Central memory CD8-positive, alpha-beta T cell (primary cell): ENCODE data around the gene HAP1.

Experiments
- ATAC-seq: fragments of 150-1000 bp; cut with Tn5 transposase; replicated peaks from 2 replicates; pipeline ENCODE4 v1.10.0; 2022; ENCODE audit warnings: mild to moderate bottlenecking, moderate FRiP score, moderate number of reproducible peaks; ENCODE audit not compliant: poor library complexity, severe bottlenecking; ENCODE audit errors: extremely low read depth
- DNase-seq, 2 donors: peaks; one replicate each; pipeline ENCODE4 v3.0.0; 2021; ENCODE audit warnings: low spot score in 2 of 2
- H3K27ac Mint-ChIP-seq: one replicate; pipeline ENCODE4 v1.8.0; 2022; ENCODE audit warnings: low read depth, mild to moderate bottlenecking, moderate library complexity, mixed read lengths
- H3K27me3 Mint-ChIP-seq: one replicate; pipeline ENCODE4 v1.8.0; 2022; ENCODE audit warnings: mixed read lengths
- H3K36me3 Mint-ChIP-seq: one replicate; pipeline ENCODE4 v1.8.0; 2022; ENCODE audit warnings: mild to moderate bottlenecking, moderate library complexity, mixed read lengths; ENCODE audit not compliant: insufficient read depth
- H3K4me1 Mint-ChIP-seq: one replicate; pipeline ENCODE4 v1.8.0; 2022; ENCODE audit warnings: mixed read lengths
- H3K4me3 Mint-ChIP-seq: one replicate; pipeline ENCODE4 v1.8.0; 2022; ENCODE audit warnings: mild to moderate bottlenecking, moderate library complexity, mixed read lengths
- H3K9me3 Mint-ChIP-seq: one replicate; pipeline ENCODE4 v1.8.0; 2022; ENCODE audit warnings: mixed read lengths

The HAP1 gene

GRCh38 chr17:41754066-41754465, 19.6 kb upstream of the HAP1 start:
- no peak overlapping the region for H3K27ac Mint-ChIP-seq

GRCh38 chr17:41751288-41751687, 16.8 kb upstream of the HAP1 start:
- Mint-ChIP-seq H3K36me3 (no peaks in the 10 kb centered on the region), H3K9me3 (no peaks in the 10 kb centered on the region), H3K27ac (no peak overlapping the region), H3K27me3 (peaks cover 40% of the 10 kb centered on the region), H3K4me1 (no peaks in the 10 kb centered on the region), H3K4me3 (no peak overlapping the region)
- ATAC-seq: no peak
- no peak for DNase-seq

More at GRCh38 chr17:41754066-41754465, 19.6 kb upstream of the HAP1 start:
- H3K36me3 Mint-ChIP-seq: peaks cover 4% of the 10 kb centered on the region
- H3K4me3 Mint-ChIP-seq: no peak overlapping the region
- ATAC-seq (no peak), DNase-seq (no peak)
- no peaks in the 10 kb centered on the region for H3K4me1 Mint-ChIP-seq
- peaks cover 25% of the 10 kb centered on the region for H3K27me3 Mint-ChIP-seq
- no peaks in the 10 kb centered on the region for H3K9me3 Mint-ChIP-seq

- no peaks in the 10 kb centered on the region for H3K36me3 Mint-ChIP-seq
- DNase-seq: no peak
- H3K9me3 Mint-ChIP-seq: no peaks in the 10 kb centered on the region
- no peak overlapping the region for H3K27ac Mint-ChIP-seq
- H3K27me3 Mint-ChIP-seq: peaks cover 44% of the 10 kb centered on the region
- H3K4me1 Mint-ChIP-seq: no peaks in the 10 kb centered on the region
- no peak for ATAC-seq
- no peak overlapping the region for H3K4me3 Mint-ChIP-seq
These were observed 16.4 kb upstream of the HAP1 start for GRCh38 chr17:41750862-41751261.

GRCh38 chr17:41748275-41748674, 13.8 kb upstream of the HAP1 start:
- no peaks in the 10 kb centered on the region for H3K4me1 Mint-ChIP-seq
- H3K4me3 Mint-ChIP-seq: no peak overlapping the region
- no peak for DNase-seq
- ATAC-seq: no peak
- peaks cover 34% of the 10 kb centered on the region for H3K27me3 Mint-ChIP-seq
- H3K36me3 Mint-ChIP-seq: no peaks in the 10 kb centered on the region
- H3K27ac Mint-ChIP-seq: no peak overlapping the region
- H3K9me3 Mint-ChIP-seq: no peaks in the 10 kb centered on the region

GRCh38 chr17:41741709-41742108, 7.3 kb upstream of the HAP1 start:
- Mint-ChIP-seq H3K9me3 (no peaks in the 10 kb centered on the region), H3K36me3 (peaks cover 2% of the 10 kb centered on the region)
- ATAC-seq: no peak

GRCh38 chr17:41740506-41740905, 6.1 kb upstream of the HAP1 start:
- Mint-ChIP-seq H3K9me3 (no peaks in the 10 kb centered on the region), H3K4me1 (no peaks in the 10 kb centered on the region), H3K4me3 (no peak overlapping the region), H3K27me3 (peaks cover 25% of the 10 kb centered on the region), H3K27ac (no peak overlapping the region), H3K36me3 (peaks cover 2% of the 10 kb centered on the region)
- ATAC-seq: no peak
- no peak for DNase-seq

More at GRCh38 chr17:41741709-41742108, 7.3 kb upstream of the HAP1 start:
- Mint-ChIP-seq H3K4me1 (no peaks in the 10 kb centered on the region), H3K4me3 (no peak overlapping the region), H3K27ac (no peak overlapping the region), H3K27me3 (peaks cover 20% of the 10 kb centered on the region)
- no peak for DNase-seq

GRCh38 chr17:41739661-41740352, 5.4 kb upstream of the HAP1 start:
- H3K27ac Mint-ChIP-seq: no peak overlapping the region
- peaks cover 32% of the 10 kb centered on the region for H3K27me3 Mint-ChIP-seq
- ATAC-seq (no peak), DNase-seq (no peak)
- no peaks in the 10 kb centered on the region for H3K4me1 Mint-ChIP-seq
- H3K4me3 Mint-ChIP-seq: no peak overlapping the region
- no peaks in the 10 kb centered on the region for H3K9me3 Mint-ChIP-seq
- H3K36me3 Mint-ChIP-seq: peaks cover 2% of the 10 kb centered on the region

- ATAC-seq: no peak
- Mint-ChIP-seq H3K4me1 (no peaks in the 10 kb centered on the region), H3K36me3 (peaks cover 2% of the 10 kb centered on the region)
These were observed 4.3 kb upstream of the HAP1 start for GRCh38 chr17:41738801-41739112.

GRCh38 chr17:41738077-41738800, 3.8 kb upstream of the HAP1 start:
- H3K27ac Mint-ChIP-seq: no peak overlapping the region

More at GRCh38 chr17:41738801-41739112, 4.3 kb upstream of the HAP1 start:
- Mint-ChIP-seq H3K4me3 (no peak overlapping the region), H3K27ac (no peak overlapping the region), H3K9me3 (no peaks in the 10 kb centered on the region), H3K27me3 (peaks cover 39% of the 10 kb centered on the region)
- no peak for DNase-seq

GRCh38 chr17:41737680-41738023, 3.2 kb upstream of the HAP1 start:
- Mint-ChIP-seq H3K36me3 (peaks cover 2% of the 10 kb centered on the region), H3K4me1 (no peaks in the 10 kb centered on the region), H3K9me3 (no peaks in the 10 kb centered on the region), H3K27me3 (peaks cover 49% of the 10 kb centered on the region), H3K27ac (no peak overlapping the region), H3K4me3 (no peak overlapping the region)
- no peak for ATAC-seq
- DNase-seq: no peak

More at GRCh38 chr17:41738077-41738800, 3.8 kb upstream of the HAP1 start:
- ATAC-seq (peak; percentile 81), DNase-seq (peak; percentile 63 to 68)
- peaks cover 44% of the 10 kb centered on the region for H3K27me3 Mint-ChIP-seq
- no peaks in the 10 kb centered on the region for H3K4me1 Mint-ChIP-seq
- H3K36me3 Mint-ChIP-seq: peaks cover 2% of the 10 kb centered on the region
- no peaks in the 10 kb centered on the region for H3K9me3 Mint-ChIP-seq
- H3K4me3 Mint-ChIP-seq: no peak overlapping the region

- no peaks in the 10 kb centered on the region for H3K4me1 Mint-ChIP-seq
- DNase-seq (no peak), ATAC-seq (no peak)
- H3K9me3 Mint-ChIP-seq: no peaks in the 10 kb centered on the region
- peaks cover 2% of the 10 kb centered on the region for H3K36me3 Mint-ChIP-seq
- H3K27me3 Mint-ChIP-seq: peaks cover 54% of the 10 kb centered on the region
- H3K4me3 Mint-ChIP-seq: no peak overlapping the region
- no peak overlapping the region for H3K27ac Mint-ChIP-seq
These were observed 2.7 kb upstream of the HAP1 start for GRCh38 chr17:41736983-41737679.

GRCh38 chr17:41735744-41736143, 1.3 kb upstream of the HAP1 start:
- ATAC-seq (no peak), DNase-seq (no peak)
- peaks cover 2% of the 10 kb centered on the region for H3K36me3 Mint-ChIP-seq
- H3K4me3 Mint-ChIP-seq: no peak overlapping the region
- H3K27me3 Mint-ChIP-seq: peaks cover 63% of the 10 kb centered on the region
- H3K9me3 Mint-ChIP-seq: no peaks in the 10 kb centered on the region
- H3K4me1 Mint-ChIP-seq: no peaks in the 10 kb centered on the region
- H3K27ac Mint-ChIP-seq: no peak overlapping the region

GRCh38 chr17:41734949-41735313, 488 bp upstream of the HAP1 start:
- DNase-seq: no peak
- no peak overlapping the region for H3K4me3 Mint-ChIP-seq
- H3K27ac Mint-ChIP-seq: no peak overlapping the region
- ATAC-seq: no peak
- H3K4me1 Mint-ChIP-seq: no peaks in the 10 kb centered on the region
- no peaks in the 10 kb centered on the region for H3K9me3 Mint-ChIP-seq
- peaks cover 63% of the 10 kb centered on the region for H3K27me3 Mint-ChIP-seq
- peaks cover 2% of the 10 kb centered on the region for H3K36me3 Mint-ChIP-seq
